Activated B cell treated with CpG ODN at 0.5 μM for 24 hours (primary cell): ENCODE results near the gene DOC2A. TPM values are rescaled to one million over a fixed set of nuclear protein-coding genes. Genes with fewer than 3 reads are reported as not detected.

Source experiments
- ATAC-seq: fragments of 200-7000 bp; cut with Tn5 transposase; one replicate; pipeline ENCODE4 v1.10.0; 2021; ENCODE audit warnings: low read depth, mild to moderate bottlenecking, moderate library complexity
- CTCF ChIA-PET: fragments of 350-600 bp; sonication (Branson Sonifier 250); formaldehyde crosslinking; loops from one replicate; lab custom pipeline; 2021; ENCODE audit warnings: antibody characterized with exemption; lab: Charles Lee
- POLR2A ChIA-PET: fragments of 350-600 bp; sonication (Branson Sonifier 250); formaldehyde crosslinking; loops from one replicate; lab custom pipeline; 2021; ENCODE audit warnings: antibody characterized with exemption; lab: Charles Lee
- DNase-seq: peaks from one replicate; pipeline ENCODE4 v3.0.0; 2022
- H3K27ac Mint-ChIP-seq: one replicate; pipeline ENCODE4 v1.8.0; 2020; ENCODE audit warnings: mixed read lengths
- H3K27me3 Mint-ChIP-seq: one replicate; pipeline ENCODE4 v1.8.0; 2021; ENCODE audit warnings: mixed read lengths
- H3K36me3 Mint-ChIP-seq: one replicate; pipeline ENCODE4 v1.8.0; 2021; ENCODE audit warnings: low read depth, mixed read lengths
- H3K4me1 Mint-ChIP-seq: one replicate; pipeline ENCODE4 v1.8.0; 2021; ENCODE audit warnings: mixed read lengths
- H3K4me3 Mint-ChIP-seq: one replicate; pipeline ENCODE4 v1.8.0; 2020; ENCODE audit warnings: mild to moderate bottlenecking, mixed read lengths
- H3K9me3 Mint-ChIP-seq: one replicate; pipeline ENCODE4 v1.8.0; 2020; ENCODE audit warnings: mixed read lengths
- intact Hi-C: fragments of 100-400 bp; cut with micrococcal nuclease; formaldehyde crosslinking; loops from one replicate; pipeline ENCODE4 v1.15.1; 2024
- total RNA-seq: library from RNA; stranded (reverse); gene quantifications from 2 replicates; pipeline ENCODE4 v1.2.3, GENCODE V29; 2022
- TF ChIP-seq, protein P1 (sequence below): fragments of 200-600 bp; IDR thresholded peaks from one replicate; pipeline ENCODE4 v1.8.0; 2022; ENCODE audit warnings: antibody characterized with exemption, mild to moderate bottlenecking

Gene DOC2A
- total RNA-seq, 1 donor from 2014 or later = not detected

DNA sequence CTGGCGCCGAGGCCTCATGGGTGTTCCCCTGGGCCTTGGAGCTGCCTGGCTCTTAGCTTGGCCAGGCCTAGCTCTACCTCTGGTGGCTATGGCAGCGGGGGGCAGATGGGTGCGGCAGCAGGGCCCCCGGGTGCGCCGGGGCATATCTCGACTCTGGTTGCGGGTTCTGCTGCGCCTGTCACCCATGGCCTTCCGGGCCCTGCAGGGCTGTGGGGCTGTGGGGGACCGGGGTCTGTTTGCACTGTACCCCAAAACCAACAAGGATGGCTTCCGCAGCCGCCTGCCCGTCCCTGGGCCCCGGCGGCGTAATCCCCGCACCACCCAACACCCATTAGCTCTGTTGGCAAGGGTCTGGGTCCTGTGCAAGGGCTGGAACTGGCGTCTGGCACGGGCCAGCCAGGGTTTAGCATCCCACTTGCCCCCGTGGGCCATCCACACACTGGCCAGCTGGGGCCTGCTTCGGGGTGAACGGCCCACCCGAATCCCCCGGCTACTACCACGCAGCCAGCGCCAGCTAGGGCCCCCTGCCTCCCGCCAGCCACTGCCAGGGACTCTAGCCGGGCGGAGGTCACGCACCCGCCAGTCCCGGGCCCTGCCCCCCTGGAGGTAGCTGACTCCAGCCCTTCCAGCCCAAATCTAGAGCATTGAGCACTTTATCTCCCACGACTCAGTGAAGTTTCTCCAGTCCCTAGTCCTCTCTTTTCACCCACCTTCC, 23.3 kb downstream of the DOC2A start:
- H3K9me3 Mint-ChIP-seq = no peaks in the 10 kb centered on the region
- ChIA-PET CTCF (no interaction called here), POLR2A (interaction anchor here (0.5 to 1.7 kb wide), 2 partner anchors 14 to 231 kb away, joined by 4 to 12 read pairs; partner anchors contain the start of gene TAOK2)
- no peak overlapping the region for H3K27ac Mint-ChIP-seq
- H3K4me1 Mint-ChIP-seq = no peaks in the 10 kb centered on the region
- DNase-seq = no peak
- intact Hi-C loops = no loop called here
- H3K36me3 Mint-ChIP-seq = peaks cover 81% of the 10 kb centered on the region
- H3K4me3 Mint-ChIP-seq = no peak overlapping the region
- H3K27me3 Mint-ChIP-seq = no peaks in the 10 kb centered on the region
- TF ChIP-seq, protein P1, sequence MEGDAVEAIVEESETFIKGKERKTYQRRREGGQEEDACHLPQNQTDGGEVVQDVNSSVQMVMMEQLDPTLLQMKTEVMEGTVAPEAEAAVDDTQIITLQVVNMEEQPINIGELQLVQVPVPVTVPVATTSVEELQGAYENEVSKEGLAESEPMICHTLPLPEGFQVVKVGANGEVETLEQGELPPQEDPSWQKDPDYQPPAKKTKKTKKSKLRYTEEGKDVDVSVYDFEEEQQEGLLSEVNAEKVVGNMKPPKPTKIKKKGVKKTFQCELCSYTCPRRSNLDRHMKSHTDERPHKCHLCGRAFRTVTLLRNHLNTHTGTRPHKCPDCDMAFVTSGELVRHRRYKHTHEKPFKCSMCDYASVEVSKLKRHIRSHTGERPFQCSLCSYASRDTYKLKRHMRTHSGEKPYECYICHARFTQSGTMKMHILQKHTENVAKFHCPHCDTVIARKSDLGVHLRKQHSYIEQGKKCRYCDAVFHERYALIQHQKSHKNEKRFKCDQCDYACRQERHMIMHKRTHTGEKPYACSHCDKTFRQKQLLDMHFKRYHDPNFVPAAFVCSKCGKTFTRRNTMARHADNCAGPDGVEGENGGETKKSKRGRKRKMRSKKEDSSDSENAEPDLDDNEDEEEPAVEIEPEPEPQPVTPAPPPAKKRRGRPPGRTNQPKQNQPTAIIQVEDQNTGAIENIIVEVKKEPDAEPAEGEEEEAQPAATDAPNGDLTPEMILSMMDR = no peak
- no peak for ATAC-seq

DNA sequence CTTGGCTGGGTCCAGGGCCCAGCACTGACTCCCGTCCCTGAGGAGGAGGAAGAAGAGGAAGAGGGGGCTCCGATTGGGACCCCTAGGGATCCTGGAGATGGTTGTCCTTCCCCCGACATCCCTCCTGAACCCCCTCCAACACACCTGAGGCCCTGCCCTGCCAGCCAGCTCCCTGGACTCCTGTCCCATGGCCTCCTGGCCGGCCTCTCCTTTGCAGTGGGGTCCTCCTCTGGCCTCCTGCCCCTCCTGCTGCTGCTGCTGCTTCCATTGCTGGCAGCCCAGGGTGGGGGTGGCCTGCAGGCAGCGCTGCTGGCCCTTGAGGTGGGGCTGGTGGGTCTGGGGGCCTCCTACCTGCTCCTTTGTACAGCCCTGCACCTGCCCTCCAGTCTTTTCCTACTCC, 23.9 kb downstream of the DOC2A start:
- ChIA-PET CTCF (no interaction called here), POLR2A (interaction anchor here (0.5 to 1.7 kb wide), 2 partner anchors 13 to 231 kb away, joined by 4 to 12 read pairs; partner anchors contain the start of gene TAOK2)
- Mint-ChIP-seq H3K4me3 (no peak overlapping the region), H3K27me3 (no peaks in the 10 kb centered on the region), H3K36me3 (peaks cover 82% of the 10 kb centered on the region), H3K27ac (no peak overlapping the region), H3K4me1 (no peaks in the 10 kb centered on the region), H3K9me3 (no peaks in the 10 kb centered on the region)
- no peak for DNase-seq
- ATAC-seq = no peak
- intact Hi-C loops = no loop called here
- TF ChIP-seq, protein P1 = no peak

GRCh38 chr16:29986231-29986630, 24.6 kb downstream of the DOC2A start:
- no peaks in the 10 kb centered on the region for H3K27me3 Mint-ChIP-seq
- H3K27ac Mint-ChIP-seq = no peak overlapping the region
- H3K36me3 Mint-ChIP-seq = peaks cover 85% of the 10 kb centered on the region
- intact Hi-C loops = no loop called here
- no peak for ATAC-seq
- ChIA-PET POLR2A (interaction anchor here (0.6 to 1.1 kb wide), 3 partner anchors 7 to 165 kb away, joined by 3 to 11 read pairs (median 4); no protein-coding TSS in a partner anchor), CTCF (no interaction called here)
- no peaks in the 10 kb centered on the region for H3K4me1 Mint-ChIP-seq
- no peaks in the 10 kb centered on the region for H3K9me3 Mint-ChIP-seq
- H3K4me3 Mint-ChIP-seq = no peak overlapping the region
- TF ChIP-seq, protein P1 = no peak
- DNase-seq = no peak

GRCh38 chr16:29985271-29985811, 25.5 kb downstream of the DOC2A start:
- ChIA-PET POLR2A (interaction anchor here (0.6 to 1.1 kb wide), 2 partner anchors 8 to 9 kb away, joined by 3 to 11 read pairs; no protein-coding TSS in a partner anchor), CTCF (no interaction called here)
- no peak for ATAC-seq
- Mint-ChIP-seq H3K4me3 (no peak overlapping the region), H3K27me3 (no peaks in the 10 kb centered on the region), H3K4me1 (no peaks in the 10 kb centered on the region), H3K36me3 (peaks cover 88% of the 10 kb centered on the region), H3K27ac (no peak overlapping the region), H3K9me3 (no peaks in the 10 kb centered on the region)
- DNase-seq = no peak
- TF ChIP-seq, protein P1 = no peak
- intact Hi-C loops = no loop called here

- Mint-ChIP-seq H3K27ac (no peak overlapping the region), H3K36me3 (peaks cover 88% of the 10 kb centered on the region), H3K4me1 (no peaks in the 10 kb centered on the region), H3K9me3 (no peaks in the 10 kb centered on the region), H3K27me3 (no peaks in the 10 kb centered on the region), H3K4me3 (no peak overlapping the region)
- CTCF ChIA-PET = no interaction called here
- DNase-seq (no peak), ATAC-seq (no peak)
- TF ChIP-seq, protein P1 = no peak
- POLR2A ChIA-PET = no interaction called here
- intact Hi-C loops = no loop called here
Measured at GRCh38 chr16:29984764-29985147, 26.1 kb downstream of the DOC2A start.
